ENCODE data around the gene SASS6. TPM values are rescaled to one million over a fixed set of nuclear protein-coding genes. Genes with fewer than 3 reads are reported as not detected.

The SASS6 gene, protein sequence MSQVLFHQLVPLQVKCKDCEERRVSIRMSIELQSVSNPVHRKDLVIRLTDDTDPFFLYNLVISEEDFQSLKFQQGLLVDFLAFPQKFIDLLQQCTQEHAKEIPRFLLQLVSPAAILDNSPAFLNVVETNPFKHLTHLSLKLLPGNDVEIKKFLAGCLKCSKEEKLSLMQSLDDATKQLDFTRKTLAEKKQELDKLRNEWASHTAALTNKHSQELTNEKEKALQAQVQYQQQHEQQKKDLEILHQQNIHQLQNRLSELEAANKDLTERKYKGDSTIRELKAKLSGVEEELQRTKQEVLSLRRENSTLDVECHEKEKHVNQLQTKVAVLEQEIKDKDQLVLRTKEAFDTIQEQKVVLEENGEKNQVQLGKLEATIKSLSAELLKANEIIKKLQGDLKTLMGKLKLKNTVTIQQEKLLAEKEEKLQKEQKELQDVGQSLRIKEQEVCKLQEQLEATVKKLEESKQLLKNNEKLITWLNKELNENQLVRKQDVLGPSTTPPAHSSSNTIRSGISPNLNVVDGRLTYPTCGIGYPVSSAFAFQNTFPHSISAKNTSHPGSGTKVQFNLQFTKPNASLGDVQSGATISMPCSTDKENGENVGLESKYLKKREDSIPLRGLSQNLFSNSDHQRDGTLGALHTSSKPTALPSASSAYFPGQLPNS
- 0.88 and 8.9 TPM in 2 replicates for total RNA-seq

GRCh38 chr1:100132566-100133477, at the start of gene SASS6, which contains the start of gene TRMT13:
Gene SASS6, minus strand, starts transcription at chr1:100132930. Its CDS starts 116 bp downstream, at chr1:100132814.
Gene TRMT13, plus strand, starts transcription at chr1:100133163. Its CDS starts 6 bp downstream, at chr1:100133169.

GRCh38 chr1:100178091-100178490, 45.4 kb upstream of the SASS6 start, which contains the start of gene LRRC39:
Gene LRRC39, minus strand, starts transcription at chr1:100178256. Its CDS starts 9,740 bp downstream, at chr1:100168516.

Small RNA genes within 50 kb of the gene (small RNA-seq; reads per million reads assigned to genes)
- not detected for gene AC093019.1 (ENCODE audit: low replicate concordance)

Other genes starting within 250 kb of the SASS6 start
- gene SLC35A3, start 162.9 kb downstream of the SASS6 start, total RNA-seq, result 13.8 and 31.2 TPM in 2 replicates
- gene TRMT13, start 233 bp upstream of the SASS6 start, total RNA-seq, result 9.2 and 16.9 TPM in 2 replicates
- gene LRRC39, start 45.3 kb upstream of the SASS6 start, total RNA-seq, result 0.57 and 0.88 TPM in 2 replicates
- 5.0 and 5.2 TPM in 2 replicates for gene DBT, start 116.9 kb upstream of the SASS6 start, total RNA-seq
- 49.7 and 59.3 TPM in 2 replicates for gene RTCA, start 133.3 kb upstream of the SASS6 start, total RNA-seq
- gene CDC14A, start 219.6 kb upstream of the SASS6 start, total RNA-seq, result 4.8 and 8.9 TPM in 2 replicates

Measured in placental pericyte (primary cell).